ENCODE data around the gene CLDN18.

- TF ChIP-seq CTCF (IDR thresholded peaks at IDR 0.05; ENCODE audit: low read depth, low read length): no peak
- no peak for TF ChIP-seq EZH2phosphoT487 (IDR thresholded peaks at IDR 0.05; ENCODE audit: low read depth)
Measured at GRCh38 chr3:138057384-138057783, 47.4 kb downstream of the CLDN18 start.
